Psoas muscle (tissue), 8 donors: Measurements from ENCODE around the gene PADI2. TPM values are rescaled to one million over a fixed set of nuclear protein-coding genes. Genes with fewer than 3 reads are reported as not detected.

Source experiments
- ATAC-seq, 4 donors: fragments of 200-7000 bp; cut with Tn5 transposase; one replicate each; pipeline ENCODE4 v1.9.1; 2020; ENCODE audit warnings: moderate library complexity in 3 of 4, mild to moderate bottlenecking in 2 of 4
- DNase-seq, 2 donors: peaks; one replicate each; pipeline ENCODE4 v3.0.0-alpha.2; 2020
- H3K27ac ChIP-seq: fragments of 200-600 bp; one replicate; pipeline ENCODE4 v1.8.0; 2022
- H3K27me3 ChIP-seq, 3 donors: fragments of 200-600 bp in 1 of 3; one replicate each; pipeline versions ENCODE4 v1.6.1 to v1.8.0; 2013 to 2022; ENCODE audit warnings: low read length in 2 of 3, mild to moderate bottlenecking in 2 of 3, moderate library complexity in 1 of 3; ENCODE audit not compliant: insufficient read depth in 3 of 3
- H3K36me3 ChIP-seq, 2 donors: fragments of 200-600 bp in 1 of 2; one replicate each; pipeline versions ENCODE4 v1.6.1 to v1.8.0; 2013 to 2022; ENCODE audit warnings: low read depth in 1 of 2, mild to moderate bottlenecking in 1 of 2, moderate library complexity in 1 of 2; ENCODE audit not compliant: insufficient read depth in 1 of 2
- H3K4me1 ChIP-seq: fragments of 200-600 bp; one replicate; pipeline ENCODE4 v1.8.0; 2022
- H3K4me3 ChIP-seq: fragments of 200-600 bp; one replicate; pipeline ENCODE4 v1.8.0; 2022; ENCODE audit warnings: mild to moderate bottlenecking
- H3K9me3 ChIP-seq: fragments of 200-600 bp; one replicate; pipeline ENCODE4 v1.8.0; 2022
- CTCF ChIP-seq: fragments of 200-600 bp; IDR thresholded peaks from one replicate; pipeline ENCODE4 v1.8.0; 2022; ENCODE audit warnings: antibody characterized with exemption
- WGBS, 3 donors: extraction: QIAGEN DNeasy Blood & Tissue Kit; methylation state at CpG; one replicate each; pipeline versions ENCODE4 v1.1.6 to v1.1.7; 2013; 5-methylcytosine and 5-hydroxymethylcytosine counted together
- intact Hi-C, 2 donors: fragments of 100-400 bp; cut with DNase I; formaldehyde crosslinking; loops; one replicate each; pipeline versions ENCODE4 v1.11.0 to v1.14.2; 2022
- polyA plus RNA-seq, 3 donors: library from polyadenylated mRNA; stranded (reverse); fragments of 200-250 nt; gene quantifications; one replicate each; pipeline ENCODE4 v1.2.3, GENCODE V29; 2013
- total RNA-seq, 4 donors: library from RNA; stranded (reverse); fragmentation: NEBNext Ultra II Directional in 2 of 4; extraction: Animal tissue kit (Norgen Biotek cat#: 25700) in 2 of 4; gene quantifications; one replicate each; pipeline versions ENCODE4 v1.2.1 to v1.2.4, GENCODE V29; 2021 to 2023
- donor health status: healthy with polysubstance abuse.
- donor health status: DM: no; HTN: no; CAD: no; lungs with moderate emphysema.
- donor health status: Bipolar disorder and iron deficiency.
- donor health status: healthy.
- donor health status: DM: yes; HTN: yes; CAD: no.
- donor health status: DM: no; HTN: no; CAD: no.
- donor health status: DM: no; HTN: no; CAD: no.
- donor health status: DM: yes; HTN: yes; CAD: no.

The PADI2 gene
- total and polyA plus RNA-seq, 7 donors = 58.1 to 956 (median 198) TPM

- ATAC-seq (no peak), DNase-seq (no peak)
- Histone ChIP-seq H3K27me3 (peaks cover 0 to 11% (median 0%) of the 10 kb centered on the region in 3 donors), H3K9me3 (no peaks in the 10 kb centered on the region), H3K4me1 (peaks cover 5% of the 10 kb centered on the region), H3K27ac (no peak overlapping the region), H3K36me3 (no peaks in the 10 kb centered on the region), H3K4me3 (no peak overlapping the region)
- WGBS, 3 donors = 70 to 77% (median 74%) methylated on average over 1 of the region's 1 CpG
- intact Hi-C loops = no loop called here
- no peak for TF ChIP-seq CTCF
Measured at GRCh38 chr1:17165823-17166222, 46.6 kb upstream of the PADI2 start.

GRCh38 chr1:17163789-17164666 lies 44.8 kb upstream of the PADI2 start:
- 22 to 42% (median 28%) methylated on average over 16 of the region's 16 CpGs for WGBS, 3 donors
- DNase-seq (no peak), ATAC-seq (peak; percentile 82 to 94 (median 89))
- Histone ChIP-seq H3K36me3 (no peaks in the 10 kb centered on the region), H3K27ac (no peak overlapping the region), H3K4me1 (peaks cover 5% of the 10 kb centered on the region), H3K4me3 (no peak overlapping the region), H3K9me3 (no peaks in the 10 kb centered on the region), H3K27me3 (peaks cover 0 to 3% (median 0%) of the 10 kb centered on the region in 3 donors)
- intact Hi-C loops = no loop called here
- TF ChIP-seq CTCF = no peak

- Histone ChIP-seq H3K9me3 (no peaks in the 10 kb centered on the region), H3K27me3 (peaks cover 0 to 3% (median 0%) of the 10 kb centered on the region in 3 donors), H3K4me1 (peaks cover 5% of the 10 kb centered on the region), H3K4me3 (no peak overlapping the region), H3K27ac (no peak overlapping the region), H3K36me3 (no peaks in the 10 kb centered on the region)
- no peak for TF ChIP-seq CTCF
- 90 to 93% (median 91%) methylated on average over 7 of the region's 7 CpGs for WGBS, 3 donors
- intact Hi-C loops = no loop called here
- no peak for DNase-seq
- no peak for ATAC-seq
Measured at GRCh38 chr1:17163371-17163770, 44.1 kb upstream of the PADI2 start.

GRCh38 chr1:17162941-17163340 lies 43.7 kb upstream of the PADI2 start:
- DNase-seq (no peak), ATAC-seq (no peak)
- 84 to 93% (median 87%) methylated on average over 7 of the region's 7 CpGs for WGBS, 3 donors
- Histone ChIP-seq H3K9me3 (no peaks in the 10 kb centered on the region), H3K4me1 (peaks cover 5% of the 10 kb centered on the region), H3K27ac (no peak overlapping the region), H3K4me3 (no peak overlapping the region), H3K36me3 (no peaks in the 10 kb centered on the region), H3K27me3 (no peaks in the 10 kb centered on the region)
- intact Hi-C loops = no loop called here
- TF ChIP-seq CTCF = no peak
